HL-60 (cell line): ENCODE measurements around the gene LEMD2.

Experiments
- DNase-seq, 2 experiments: peaks; one replicate each; pipeline ENCODE4 v3.0.0-alpha.2; 2010 to 2020; ENCODE audit warnings: low read depth in 1 of 2, low spot score in 1 of 2
- H3K27ac ChIP-seq: fragments of 250-450 bp; sonication (Bioruptor Pico); replicated peaks from 2 replicates; pipeline ENCODE4 v1.5.1; 2020; ENCODE audit warnings: mild to moderate bottlenecking, moderate library complexity
- H3K27me3 ChIP-seq: fragments of 250-450 bp; sonication (Bioruptor Pico); 2 replicates; pipeline ENCODE4 v1.5.1; 2021; ENCODE audit warnings: mild to moderate bottlenecking, moderate library complexity; ENCODE audit not compliant: insufficient read depth, poor library complexity, severe bottlenecking
- H3K4me3 ChIP-seq: replicated peaks from 2 replicates; pipeline ENCODE4 v1.5.1; 2011; ENCODE audit warnings: mild to moderate bottlenecking, control low read depth, low read length; ENCODE audit not compliant: insufficient read depth
- CTCF ChIP-seq: IDR thresholded peaks from one replicate; pipeline ENCODE4 v1.5.1; 2011; ENCODE audit warnings: low read length, control low read depth, inconsistent platforms; ENCODE audit not compliant: insufficient read depth
- GABPA ChIP-seq: IDR thresholded peaks from 2 replicates; pipeline ENCODE4 v1.6.1; 2012; ENCODE audit warnings: low read depth
- POLR2AphosphoS5 ChIP-seq: IDR thresholded peaks from 2 replicates; pipeline ENCODE4 v1.6.1; 2012; ENCODE audit warnings: low read depth
- REST ChIP-seq: IDR thresholded peaks from 2 replicates; pipeline ENCODE4 v1.6.1; 2012; ENCODE audit warnings: low read depth; ENCODE audit not compliant: insufficient replicate concordance
- SPI1 ChIP-seq: IDR thresholded peaks from 2 replicates; pipeline ENCODE4 v1.6.1; 2012; ENCODE audit warnings: low read depth, mild to moderate bottlenecking, borderline replicate concordance

Gene LEMD2

GRCh38 chr6:33830635-33831240 is 41.8 kb upstream of the LEMD2 start:
- no peak for DNase-seq
- no peak for TF ChIP-seq POLR2AphosphoS5
- no peak for TF ChIP-seq SPI1
- TF ChIP-seq CTCF = no peak
- no peak for TF ChIP-seq GABPA
- TF ChIP-seq REST = no peak
- Histone ChIP-seq H3K4me3 (no peak overlapping the region), H3K27me3 (no peaks in the 10 kb centered on the region), H3K27ac (no peak overlapping the region)

- Histone ChIP-seq H3K4me3 (no peak overlapping the region), H3K27me3 (no peaks in the 10 kb centered on the region), H3K27ac (no peak overlapping the region)
- DNase-seq = no peak
- TF ChIP-seq CTCF (no peak), POLR2AphosphoS5 (no peak), GABPA (no peak), SPI1 (no peak), REST (no peak)
Observed at GRCh38 chr6:33828764-33829731, 40.1 kb upstream of the LEMD2 start.

- TF ChIP-seq SPI1 (no peak), GABPA (no peak), POLR2AphosphoS5 (no peak), CTCF (no peak), REST (no peak)
- H3K27me3 ChIP-seq = no peaks in the 10 kb centered on the region
- no peak for DNase-seq
- no peak overlapping the region for H3K4me3 ChIP-seq
- H3K27ac ChIP-seq = no peak overlapping the region
Observed at GRCh38 chr6:33828452-33828763, 39.5 kb upstream of the LEMD2 start.
